D721Med (cell line): Measurements from ENCODE around the gene PPP2R2D.

Experiments used
- DNase-seq: peaks from one replicate; pipeline ENCODE4 v3.0.0; 2011; ENCODE audit warnings: low spot score; ENCODE audit not compliant: insufficient read length
- FAIRE-seq: peaks from 2 replicates; lab custom pipeline; 2011; peaks lifted over from hg19 to GRCh38; lab: Jason Lieb, UNC
- CTCF ChIP-seq: IDR thresholded peaks from 2 replicates; pipeline ENCODE4 v1.5.1; 2012; ENCODE audit warnings: mild to moderate bottlenecking, control low read depth; ENCODE audit not compliant: insufficient read depth; ENCODE audit errors: missing control alignments

The PPP2R2D gene

GRCh38 chr10:131933016-131933695, 32.3 kb downstream of the PPP2R2D start:
- DNase-seq (no peak), FAIRE-seq (no peak)
- TF ChIP-seq CTCF, result no peak

GRCh38 chr10:131933696-131934086, 32.9 kb downstream of the PPP2R2D start:
- FAIRE-seq (no peak), DNase-seq (no peak)
- TF ChIP-seq CTCF, result no peak

GRCh38 chr10:131934769-131935168, 34.0 kb downstream of the PPP2R2D start:
- TF ChIP-seq CTCF, result no peak
- no peak for FAIRE-seq
- no peak for DNase-seq

- FAIRE-seq, result no peak
- no peak for DNase-seq
- TF ChIP-seq CTCF, result no peak
These were observed 34.5 kb downstream of the PPP2R2D start for GRCh38 chr10:131935260-131935659.

GRCh38 chr10:131936294-131936693, 35.5 kb downstream of the PPP2R2D start:
- FAIRE-seq (no peak), DNase-seq (no peak)
- no peak for TF ChIP-seq CTCF

- DNase-seq (no peak), FAIRE-seq (no peak)
- TF ChIP-seq CTCF, result no peak
These were observed 35.9 kb downstream of the PPP2R2D start for GRCh38 chr10:131936736-131937135.

- FAIRE-seq, result no peak
- DNase-seq, result no peak
These were observed 37.0 kb downstream of the PPP2R2D start for GRCh38 chr10:131937836-131938235.

More at GRCh38 chr10:131937836-131938235, 37.0 kb downstream of the PPP2R2D start:
- TF ChIP-seq CTCF, result no peak
